Right renal pelvis (tissue), 4 donors: ENCODE measurements around the gene AFM. TPM values are rescaled to one million over a fixed set of nuclear protein-coding genes. Genes with fewer than 3 reads are reported as not detected.

Experiments
- DNase-seq, 4 donors: peaks; one replicate each; pipeline ENCODE4 v3.0.0-alpha.2; 2013; ENCODE audit warnings: low read depth in 4 of 4, low spot score in 3 of 4, missing footprints in 1 of 4
- polyA plus RNA-seq, 4 donors: library from polyadenylated mRNA; unstranded; fragments of 120-200 nt; gene quantifications; one replicate each; pipeline ENCODE4 v1.2.1, GENCODE V29; 2013; ENCODE audit not compliant: insufficient read length in 4 of 4

Gene AFM
- polyA plus RNA-seq, 4 donors, result 11.3 to 16.3 (median 14.6) TPM

GRCh38 chr4:73450398-73451004 is 31.0 kb upstream of the AFM start:
- DNase-seq, result no peak

GRCh38 chr4:73451404-73451803 is 30.1 kb upstream of the AFM start:
- no peak for DNase-seq

GRCh38 chr4:73451981-73452747 is 29.4 kb upstream of the AFM start:
- no peak for DNase-seq

GRCh38 chr4:73452953-73453700 is 28.4 kb upstream of the AFM start:
- DNase-seq, result no peak

- no peak for DNase-seq
Observed at GRCh38 chr4:73453701-73454005, 27.9 kb upstream of the AFM start.

GRCh38 chr4:73454920-73455319 is 26.6 kb upstream of the AFM start:
- no peak for DNase-seq

GRCh38 chr4:73456177-73457022 is 25.1 kb upstream of the AFM start:
- DNase-seq, result no peak

- no peak for DNase-seq
Observed at GRCh38 chr4:73458184-73459047, 23.1 kb upstream of the AFM start.

GRCh38 chr4:73459048-73459421 is 22.5 kb upstream of the AFM start:
- DNase-seq, result no peak

- DNase-seq, result no peak
Observed at GRCh38 chr4:73460913-73461522, 20.5 kb upstream of the AFM start.

GRCh38 chr4:73468170-73468569 is 13.4 kb upstream of the AFM start:
- DNase-seq, result no peak

- no peak for DNase-seq
Observed at GRCh38 chr4:73470728-73471127, 10.8 kb upstream of the AFM start.

- DNase-seq, result no peak
Observed at GRCh38 chr4:73477176-73477575, 4.4 kb upstream of the AFM start.

- no peak for DNase-seq
Observed at GRCh38 chr4:73479323-73479722, 2.2 kb upstream of the AFM start.

GRCh38 chr4:73485085-73485484 is 3.5 kb downstream of the AFM start:
- DNase-seq, result no peak

GRCh38 chr4:73485596-73485995 is 4.1 kb downstream of the AFM start:
- DNase-seq, result no peak

GRCh38 chr4:73486497-73486896 is 5.0 kb downstream of the AFM start:
- no peak for DNase-seq

GRCh38 chr4:73487233-73487632 is 5.7 kb downstream of the AFM start:
- no peak for DNase-seq

GRCh38 chr4:73499996-73500765 is 18.6 kb downstream of the AFM start:
- no peak for DNase-seq
